GM12865 (cell line): ENCODE results near the gene IFNAR1.

ENCODE experiments used
- DNase-seq: peaks from one replicate; pipeline ENCODE4 v3.0.0; 2010; ENCODE audit warnings: low read depth
- H3K4me3 ChIP-seq: 2 replicates; pipeline ENCODE4 v1.5.1; 2011; ENCODE audit warnings: mild to moderate bottlenecking, low read depth, low read length, control low read depth
- TF ChIP-seq, protein P1 (sequence below): IDR thresholded peaks from 2 replicates; pipeline ENCODE4 v1.5.1; 2011; ENCODE audit warnings: low read length, control low read depth, low read depth, inconsistent platforms; ENCODE audit not compliant: insufficient read depth; ENCODE audit errors: missing control alignments

The IFNAR1 gene

DNA sequence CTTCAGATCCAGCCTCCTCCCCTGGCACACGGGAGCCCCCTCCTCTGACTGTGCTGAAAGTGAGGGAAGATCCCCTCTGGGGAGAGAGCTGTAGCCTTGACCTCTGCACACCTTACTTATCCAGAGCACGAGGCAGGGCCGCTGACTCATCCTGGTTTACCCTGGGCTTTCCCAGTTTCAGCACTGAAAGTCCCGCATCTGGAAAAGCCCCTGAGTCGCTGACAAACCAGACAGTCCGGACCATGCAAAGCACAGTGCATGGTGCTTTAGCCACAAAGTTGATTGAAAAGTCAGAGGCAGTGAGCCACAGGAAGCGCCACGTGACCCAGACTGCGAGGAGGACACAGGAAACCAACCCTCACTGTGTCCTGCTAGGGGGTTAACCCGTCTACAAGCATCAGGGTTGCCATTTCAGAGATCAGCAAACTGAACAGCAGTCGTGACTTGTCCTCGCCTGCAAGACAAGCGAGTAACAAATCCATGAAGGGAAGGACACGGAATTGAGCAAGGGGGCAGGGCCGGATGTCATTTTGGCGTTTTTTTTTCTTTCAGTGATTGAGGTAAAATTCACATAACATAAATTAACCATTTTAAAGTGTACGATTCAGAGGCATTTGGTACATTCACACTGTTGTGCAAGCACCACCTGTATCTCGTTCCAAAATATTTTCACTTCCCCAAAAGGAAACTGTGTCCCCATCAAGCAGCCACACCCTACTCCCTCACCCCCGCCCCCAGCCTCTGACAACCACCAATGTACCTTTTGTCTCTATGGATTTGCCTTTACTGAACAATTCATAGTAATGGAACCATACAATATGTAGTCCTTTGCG, 58.5 kb downstream of the IFNAR1 start:
- TF ChIP-seq, protein P1, sequence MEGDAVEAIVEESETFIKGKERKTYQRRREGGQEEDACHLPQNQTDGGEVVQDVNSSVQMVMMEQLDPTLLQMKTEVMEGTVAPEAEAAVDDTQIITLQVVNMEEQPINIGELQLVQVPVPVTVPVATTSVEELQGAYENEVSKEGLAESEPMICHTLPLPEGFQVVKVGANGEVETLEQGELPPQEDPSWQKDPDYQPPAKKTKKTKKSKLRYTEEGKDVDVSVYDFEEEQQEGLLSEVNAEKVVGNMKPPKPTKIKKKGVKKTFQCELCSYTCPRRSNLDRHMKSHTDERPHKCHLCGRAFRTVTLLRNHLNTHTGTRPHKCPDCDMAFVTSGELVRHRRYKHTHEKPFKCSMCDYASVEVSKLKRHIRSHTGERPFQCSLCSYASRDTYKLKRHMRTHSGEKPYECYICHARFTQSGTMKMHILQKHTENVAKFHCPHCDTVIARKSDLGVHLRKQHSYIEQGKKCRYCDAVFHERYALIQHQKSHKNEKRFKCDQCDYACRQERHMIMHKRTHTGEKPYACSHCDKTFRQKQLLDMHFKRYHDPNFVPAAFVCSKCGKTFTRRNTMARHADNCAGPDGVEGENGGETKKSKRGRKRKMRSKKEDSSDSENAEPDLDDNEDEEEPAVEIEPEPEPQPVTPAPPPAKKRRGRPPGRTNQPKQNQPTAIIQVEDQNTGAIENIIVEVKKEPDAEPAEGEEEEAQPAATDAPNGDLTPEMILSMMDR, result no peak
- H3K4me3 ChIP-seq, result peak overlapping the region; percentile 58
- DNase-seq, result peak; percentile 98

DNA sequence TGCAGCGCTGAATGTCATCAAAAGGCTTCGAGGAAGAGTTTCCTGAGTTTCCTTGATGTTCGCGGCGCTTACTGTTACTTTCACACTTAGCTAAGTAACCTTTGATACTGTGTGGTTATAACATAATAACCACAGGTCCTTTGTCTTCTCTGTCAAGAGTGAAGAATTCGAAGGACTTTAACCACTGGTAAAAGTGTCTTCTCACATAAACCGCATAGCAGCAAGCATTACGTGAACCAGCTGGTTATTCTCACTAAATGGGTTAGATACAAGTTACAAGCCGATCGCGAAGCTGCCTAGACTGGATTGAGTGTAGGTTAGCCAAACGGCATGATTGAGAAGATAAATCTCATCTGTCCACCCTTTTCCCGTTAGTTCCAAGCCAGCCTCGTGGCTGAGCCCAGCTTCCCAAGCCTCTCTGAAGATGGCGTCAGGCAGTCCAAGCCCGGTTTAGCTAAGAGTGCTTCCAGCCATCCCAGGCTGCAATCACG, 60.1 kb downstream of the IFNAR1 start:
- H3K4me3 ChIP-seq, result no peak overlapping the region
- TF ChIP-seq, protein P1, result no peak
- peak; percentile 53 for DNase-seq

DNA sequence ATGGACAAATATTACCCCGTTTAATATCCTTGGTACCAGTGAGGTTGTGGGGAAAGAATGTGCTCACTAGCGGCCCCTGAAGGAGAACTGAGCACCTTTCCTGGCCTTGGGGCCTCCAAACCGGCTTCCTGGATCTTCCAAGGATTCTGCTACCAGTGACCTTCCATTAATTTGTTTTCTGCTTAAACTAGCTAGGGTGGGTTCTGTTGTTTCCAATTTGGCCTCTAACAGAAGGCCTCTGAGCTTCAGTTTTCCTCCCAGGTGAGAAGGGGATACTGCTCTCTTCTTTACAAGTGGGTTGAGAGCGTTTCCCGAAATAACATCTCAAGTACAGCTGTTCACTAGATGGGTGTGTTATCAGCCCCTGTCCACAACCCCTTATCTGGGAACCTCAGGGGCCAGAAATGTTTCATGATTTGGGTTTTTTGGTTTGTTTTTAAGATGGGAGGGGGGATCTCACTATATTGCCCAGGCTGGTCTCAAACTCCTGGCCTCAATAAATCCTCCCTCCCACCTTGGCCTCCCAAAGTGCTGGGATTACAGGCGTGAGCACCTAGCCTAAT, 61.5 kb downstream of the IFNAR1 start:
- no peak overlapping the region for H3K4me3 ChIP-seq
- no peak for DNase-seq
- TF ChIP-seq, protein P1, result peak; percentile 29

DNA sequence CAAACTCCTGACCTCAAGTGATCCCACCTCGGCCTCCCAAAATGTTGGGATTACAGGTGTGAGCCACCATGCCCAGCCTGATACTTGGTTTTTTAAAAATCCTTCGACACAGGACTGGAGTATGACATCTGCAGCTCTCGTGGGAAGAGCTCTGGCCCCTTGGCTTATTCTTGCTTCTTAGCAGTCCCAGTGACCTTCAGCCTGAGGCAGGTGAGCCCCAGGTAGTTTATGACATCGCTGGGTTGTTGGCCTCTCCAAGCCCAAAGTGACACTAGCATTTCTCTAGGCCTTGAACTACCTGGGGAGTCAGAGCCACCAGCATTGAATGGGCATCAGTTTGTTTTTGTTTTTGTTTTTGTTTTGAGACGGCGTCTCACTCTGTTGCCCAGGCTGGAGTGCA, 62.5 kb downstream of the IFNAR1 start:
- H3K4me3 ChIP-seq, result no peak overlapping the region
- no peak for DNase-seq
- TF ChIP-seq, protein P1, result no peak

DNA sequence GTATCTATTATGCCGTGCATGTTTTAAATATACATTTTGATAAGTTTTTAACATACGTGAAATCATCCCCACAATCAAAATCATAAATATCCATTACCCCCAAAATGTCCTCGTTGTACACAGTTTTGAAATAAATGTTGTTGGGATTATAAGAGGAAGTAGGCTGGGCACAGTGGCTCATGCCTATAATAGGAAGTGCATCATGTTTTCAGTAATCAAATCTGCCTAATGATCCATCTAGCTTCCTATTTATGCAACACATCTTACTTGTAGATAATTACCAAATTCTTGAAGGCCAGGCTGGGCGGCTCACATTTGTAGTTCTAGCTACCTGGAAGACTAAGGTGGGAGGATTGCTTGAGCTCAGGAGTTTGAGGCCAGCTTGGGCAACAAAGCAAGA, 63.4 kb downstream of the IFNAR1 start:
- no peak overlapping the region for H3K4me3 ChIP-seq
- TF ChIP-seq, protein P1, result no peak
- no peak for DNase-seq

DNA sequence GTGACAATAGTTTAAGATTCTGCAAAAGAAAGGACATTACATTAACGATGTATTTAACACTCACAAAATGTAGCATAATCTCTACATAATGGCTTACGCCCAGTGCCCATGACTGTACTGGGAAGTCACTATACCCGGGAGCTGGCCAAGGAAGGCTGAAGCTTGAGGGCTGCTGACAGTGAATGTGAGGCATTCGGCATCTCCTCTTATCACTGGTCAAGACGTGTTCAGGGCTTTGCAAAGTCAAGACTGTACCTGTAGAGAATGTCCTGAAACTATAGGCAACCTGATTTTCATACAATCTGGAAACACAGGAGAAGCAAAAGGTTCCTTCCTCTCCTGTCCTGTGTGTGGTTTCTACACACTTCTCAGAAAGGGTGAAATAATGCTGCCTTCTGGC, 65.7 kb downstream of the IFNAR1 start:
- no peak overlapping the region for H3K4me3 ChIP-seq
- DNase-seq, result no peak
- TF ChIP-seq, protein P1, result no peak
